Upper lobe of left lung (tissue), 6 donors: ENCODE data around the gene SSPN. TPM values are rescaled to one million over a fixed set of nuclear protein-coding genes. Genes with fewer than 3 reads are reported as not detected.

ENCODE experiments used
- ATAC-seq, 2 donors: fragments of 200-7000 bp; cut with Tn5 transposase; one replicate each; pipeline ENCODE4 v1.9.1; 2022; ENCODE audit warnings: mild to moderate bottlenecking in 2 of 2, moderate library complexity in 2 of 2; ENCODE audit not compliant: low FRiP score in 2 of 2
- DNase-seq, 2 donors: peaks; one replicate each; pipeline ENCODE4 v3.0.0-alpha.2; 2019 to 2020
- H3K27ac ChIP-seq, 4 donors: fragments of 200-600 bp; sonication (generic); one replicate each; pipeline ENCODE4 v1.5.1; 2016 to 2019
- H3K27me3 ChIP-seq, 4 donors: fragments of 200-600 bp; sonication (generic); one replicate each; pipeline ENCODE4 v1.5.1; 2017 to 2019
- H3K36me3 ChIP-seq, 4 donors: fragments of 200-600 bp; sonication (generic); one replicate each; pipeline ENCODE4 v1.5.1; 2016 to 2019
- H3K4me1 ChIP-seq, 4 donors: fragments of 200-600 bp; sonication (generic); one replicate each; pipeline ENCODE4 v1.5.1; 2018 to 2019
- H3K4me3 ChIP-seq, 4 donors: fragments of 200-600 bp; sonication (generic); one replicate each; pipeline ENCODE4 v1.5.1; 2017 to 2019; ENCODE audit warnings: mild to moderate bottlenecking in 2 of 4, moderate library complexity in 1 of 4
- H3K9me3 ChIP-seq, 4 donors: fragments of 200-600 bp; sonication (generic); one replicate each; pipeline ENCODE4 v1.5.1; 2018 to 2019
- EP300 ChIP-seq, 4 donors: sonication (generic); formaldehyde crosslinking; IDR thresholded peaks; one replicate each; pipeline ENCODE4 v1.5.1; 2017; ENCODE audit warnings: antibody characterized with exemption in 4 of 4, control low read depth in 2 of 4
- POLR2A ChIP-seq, 4 donors: fragments of 450-650 bp; IDR thresholded peaks; one replicate each; pipeline ENCODE4 v1.5.1; 2016 to 2017; ENCODE audit warnings: antibody characterized with exemption in 4 of 4, mild to moderate bottlenecking in 2 of 4
- POLR2AphosphoS5 ChIP-seq, 2 donors: sonication (generic); formaldehyde crosslinking; IDR thresholded peaks; one replicate each; pipeline ENCODE4 v1.5.1; 2017; ENCODE audit warnings: antibody characterized with exemption in 2 of 2
- WGBS, 2 donors: methylation state at CpG; one replicate each; pipeline ENCODE4 v1.1.5; 2017 to 2018; 5-methylcytosine and 5-hydroxymethylcytosine counted together
- total RNA-seq, 6 donors: library from RNA; depleted of rRNA in 4 of 6; stranded (reverse); fragments of >200 nt in 4 of 6; gene quantifications; one replicate each; pipeline versions ENCODE4 v1.1.0 to v1.2.1, GENCODE V29; 2016 to 2021
- TF ChIP-seq, protein P1 (sequence below), 6 experiments: fragments of 450-650 bp in 4 of 6; fragments of 200-600 bp in 2 of 6; sonication (generic) in 2 of 6; IDR thresholded peaks; one replicate each; pipeline ENCODE4 v1.5.1; 2016 to 2019; ENCODE audit warnings: antibody characterized with exemption in 6 of 6
- donor health status: DM: no; HTN: no; CAD: no; lungs with moderate emphysema.
- donor health status: DM: no; HTN: yes; CAD: no; lungs with severe emphysema.

The SSPN gene
- total RNA-seq, 6 donors from 2014 or later: 1.0 to 38.8 (median 10.0) TPM

DNA sequence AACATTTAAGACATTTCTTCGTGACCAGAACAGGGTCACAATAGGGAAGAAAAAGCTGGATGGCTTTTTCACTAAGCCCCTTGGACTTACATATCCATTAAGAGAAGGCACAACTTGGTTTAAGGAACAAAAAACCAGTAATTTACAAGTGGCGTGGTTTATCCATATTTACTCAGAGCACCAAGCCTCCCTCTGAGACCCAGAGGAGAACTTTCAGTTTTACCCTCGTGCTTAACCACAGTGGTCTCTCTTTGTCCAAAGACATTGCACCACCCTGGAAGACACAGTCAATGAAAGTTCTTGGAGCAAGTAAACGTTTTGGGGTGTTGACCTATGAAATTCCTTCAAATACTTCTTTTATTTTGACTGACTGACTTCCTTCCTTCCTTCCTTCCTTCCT lies 52.5 kb downstream of the SSPN start:
- ATAC-seq: no peak
- Histone ChIP-seq H3K27ac (no peak overlapping the region), H3K9me3 (peaks cover 0 to 5% (median 0%) of the 10 kb centered on the region in 4 donors), H3K27me3 (no peaks in the 10 kb centered on the region), H3K4me3 (no peak overlapping the region), H3K4me1 (no peaks in the 10 kb centered on the region), H3K36me3 (no peaks in the 10 kb centered on the region)
- no peak for DNase-seq
- WGBS, 2 donors: 42 to 47% methylated on average over 4 of the region's 4 CpGs
- TF ChIP-seq EP300 (IDR thresholded peaks at IDR 0.05) (no peak), POLR2A (IDR thresholded peaks at IDR 0.05) (no peak), POLR2AphosphoS5 (IDR thresholded peaks at IDR 0.05) (no peak)
- TF ChIP-seq, protein P1, sequence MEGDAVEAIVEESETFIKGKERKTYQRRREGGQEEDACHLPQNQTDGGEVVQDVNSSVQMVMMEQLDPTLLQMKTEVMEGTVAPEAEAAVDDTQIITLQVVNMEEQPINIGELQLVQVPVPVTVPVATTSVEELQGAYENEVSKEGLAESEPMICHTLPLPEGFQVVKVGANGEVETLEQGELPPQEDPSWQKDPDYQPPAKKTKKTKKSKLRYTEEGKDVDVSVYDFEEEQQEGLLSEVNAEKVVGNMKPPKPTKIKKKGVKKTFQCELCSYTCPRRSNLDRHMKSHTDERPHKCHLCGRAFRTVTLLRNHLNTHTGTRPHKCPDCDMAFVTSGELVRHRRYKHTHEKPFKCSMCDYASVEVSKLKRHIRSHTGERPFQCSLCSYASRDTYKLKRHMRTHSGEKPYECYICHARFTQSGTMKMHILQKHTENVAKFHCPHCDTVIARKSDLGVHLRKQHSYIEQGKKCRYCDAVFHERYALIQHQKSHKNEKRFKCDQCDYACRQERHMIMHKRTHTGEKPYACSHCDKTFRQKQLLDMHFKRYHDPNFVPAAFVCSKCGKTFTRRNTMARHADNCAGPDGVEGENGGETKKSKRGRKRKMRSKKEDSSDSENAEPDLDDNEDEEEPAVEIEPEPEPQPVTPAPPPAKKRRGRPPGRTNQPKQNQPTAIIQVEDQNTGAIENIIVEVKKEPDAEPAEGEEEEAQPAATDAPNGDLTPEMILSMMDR (IDR thresholded peaks at IDR 0.05): no peak

DNA sequence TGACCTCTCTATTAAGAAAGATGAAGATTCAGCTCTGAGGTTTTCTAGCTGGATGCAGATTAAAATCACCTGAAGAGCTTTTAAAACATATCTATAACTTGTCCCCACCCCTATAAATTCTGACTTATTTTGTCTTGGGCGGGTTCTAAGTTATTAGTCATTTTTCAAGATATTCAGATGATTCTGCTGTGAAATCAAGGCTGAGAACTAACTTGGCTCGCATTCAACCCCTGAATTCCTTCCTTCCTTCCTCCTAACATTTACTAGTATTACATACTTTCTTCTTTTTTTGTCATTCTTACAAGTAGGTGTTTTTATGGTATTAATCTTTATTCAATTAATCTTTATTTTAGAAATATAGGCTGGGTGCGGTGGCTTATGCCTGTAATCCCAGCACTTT lies 55.4 kb downstream of the SSPN start:
- ATAC-seq (no peak), DNase-seq (no peak)
- Histone ChIP-seq H3K4me3 (no peak overlapping the region), H3K27me3 (no peaks in the 10 kb centered on the region), H3K4me1 (no peaks in the 10 kb centered on the region), H3K36me3 (no peaks in the 10 kb centered on the region), H3K27ac (no peak overlapping the region), H3K9me3 (peaks cover 0 to 5% (median under 1%) of the 10 kb centered on the region in 4 donors)
- 81 to 86% methylated on average over 3 of the region's 3 CpGs for WGBS, 2 donors
- TF ChIP-seq POLR2AphosphoS5 (IDR thresholded peaks at IDR 0.05) (no peak), POLR2A (IDR thresholded peaks at IDR 0.05) (no peak), EP300 (IDR thresholded peaks at IDR 0.05) (no peak)
- TF ChIP-seq, protein P1 (IDR thresholded peaks at IDR 0.05): no peak

DNA sequence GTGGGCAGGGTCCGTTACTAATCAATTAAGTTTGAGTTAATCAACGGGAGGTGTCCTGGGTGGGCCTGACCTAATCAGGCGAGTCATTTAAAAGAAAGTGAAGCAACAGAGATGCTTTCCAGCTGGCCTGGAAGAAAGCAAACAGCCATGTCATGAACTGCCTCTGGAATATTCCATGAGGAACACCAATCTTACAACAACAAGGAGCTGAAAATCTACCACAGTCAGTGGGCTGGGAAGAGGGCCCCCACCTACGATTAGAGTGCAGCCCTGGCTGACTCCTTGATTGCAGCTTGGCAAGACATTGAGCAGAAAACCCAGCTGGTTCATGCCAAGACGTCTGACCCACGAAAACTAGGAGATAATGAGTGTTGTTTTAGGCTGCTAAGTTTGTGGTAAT lies 56.2 kb downstream of the SSPN start:
- Histone ChIP-seq H3K27me3 (no peaks in the 10 kb centered on the region), H3K36me3 (no peaks in the 10 kb centered on the region), H3K9me3 (peaks cover 0 to 9% (median 2%) of the 10 kb centered on the region in 4 donors), H3K4me3 (no peak overlapping the region), H3K4me1 (no peaks in the 10 kb centered on the region), H3K27ac (no peak overlapping the region)
- ATAC-seq (peak in 1 of 2 donors; percentile 83), DNase-seq (no peak)
- WGBS, 2 donors: 74 to 84% methylated on average over 6 of the region's 6 CpGs
- TF ChIP-seq POLR2AphosphoS5 (IDR thresholded peaks at IDR 0.05): no peak
- TF ChIP-seq POLR2A (IDR thresholded peaks at IDR 0.05): no peak
- no peak for TF ChIP-seq EP300 (IDR thresholded peaks at IDR 0.05)
- TF ChIP-seq, protein P1 (IDR thresholded peaks at IDR 0.05): no peak

DNA sequence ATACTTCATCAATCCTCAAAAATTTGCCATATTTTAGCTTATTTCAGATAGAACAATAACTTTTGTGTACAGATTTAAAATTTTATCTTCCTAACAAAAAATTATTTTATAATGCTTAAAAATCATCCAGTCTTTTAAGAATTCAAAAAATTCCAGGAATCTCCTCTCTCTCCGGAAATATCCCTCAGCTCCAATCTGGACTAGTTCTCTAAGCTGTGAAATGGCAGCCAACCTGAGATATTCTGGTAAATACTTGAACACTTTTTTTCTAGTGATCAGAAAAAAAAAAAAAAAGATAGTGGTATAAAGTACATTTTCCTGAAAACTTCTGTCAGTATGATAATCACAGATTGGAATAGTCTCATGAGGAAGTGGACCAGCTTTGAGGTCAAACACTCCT lies 57.6 kb downstream of the SSPN start:
- Histone ChIP-seq H3K27me3 (no peaks in the 10 kb centered on the region), H3K4me1 (no peaks in the 10 kb centered on the region), H3K36me3 (no peaks in the 10 kb centered on the region), H3K4me3 (no peak overlapping the region), H3K9me3 (peaks cover 0 to 10% (median 2%) of the 10 kb centered on the region in 4 donors), H3K27ac (no peak overlapping the region)
- ATAC-seq (no peak), DNase-seq (no peak)
- TF ChIP-seq POLR2A (IDR thresholded peaks at IDR 0.05) (no peak), EP300 (IDR thresholded peaks at IDR 0.05) (no peak), POLR2AphosphoS5 (IDR thresholded peaks at IDR 0.05) (no peak)
- TF ChIP-seq, protein P1 (IDR thresholded peaks at IDR 0.05): no peak
- 54 to 79% methylated on average over 1 of the region's 1 CpG for WGBS, 2 donors

DNA sequence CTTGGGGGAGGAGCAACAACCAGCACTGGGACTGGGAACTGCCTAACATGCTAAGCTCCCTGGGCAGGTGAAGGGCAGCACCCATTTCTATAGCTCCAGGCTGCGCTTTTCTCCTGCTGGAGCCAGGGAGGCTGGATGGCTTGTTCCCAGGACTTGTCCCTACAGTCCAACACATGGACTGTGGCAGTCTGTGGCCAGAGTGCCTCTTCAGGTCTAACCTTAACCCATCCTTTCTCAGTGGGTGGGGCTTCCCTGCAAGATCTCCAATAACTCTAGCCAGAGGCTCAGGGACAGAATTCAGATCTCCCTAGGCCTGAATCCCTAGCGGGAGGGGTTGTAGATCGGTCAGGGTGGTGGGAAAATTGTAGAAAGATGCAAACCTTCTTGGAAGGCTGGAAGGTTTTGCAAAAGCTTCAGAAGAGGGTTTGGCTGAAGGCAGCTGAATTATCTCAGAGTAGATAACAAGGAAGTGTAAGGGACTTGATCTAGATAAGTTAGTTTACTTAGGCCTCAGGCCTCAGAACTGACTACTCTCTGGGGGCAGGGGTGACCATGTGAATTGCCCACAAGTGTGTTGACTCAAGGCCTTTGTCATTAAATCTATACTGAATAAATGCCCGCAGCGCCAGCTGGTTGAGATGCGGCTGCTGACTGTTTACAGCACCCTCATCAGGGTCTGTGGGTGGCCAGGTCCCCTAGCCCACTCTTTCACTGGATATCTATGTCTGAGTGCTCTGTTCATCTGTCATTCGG lies 60.7 kb downstream of the SSPN start:
- H3K4me1 ChIP-seq: no peaks in the 10 kb centered on the region
- no peak for TF ChIP-seq EP300 (IDR thresholded peaks at IDR 0.05)
- TF ChIP-seq POLR2A (IDR thresholded peaks at IDR 0.05): no peak
- TF ChIP-seq POLR2AphosphoS5 (IDR thresholded peaks at IDR 0.05): no peak
- TF ChIP-seq, protein P1 (IDR thresholded peaks at IDR 0.05): no peak
- ATAC-seq: no peak
- H3K36me3 ChIP-seq: no peaks in the 10 kb centered on the region
- H3K9me3 ChIP-seq: peaks cover 0 to 5% (median 2%) of the 10 kb centered on the region in 4 donors
- 91% methylated on average over 2 to 7 of the region's 7 CpGs for WGBS, 2 donors
- H3K27ac ChIP-seq: no peak overlapping the region
- H3K4me3 ChIP-seq: no peak overlapping the region
- DNase-seq: no peak
- no peaks in the 10 kb centered on the region for H3K27me3 ChIP-seq
